Limb (tissue), 2 donors: ENCODE data around the gene BACE1.
"Not testable (repeated sequence)": the region's sequence is repeated elsewhere in the genome, so short reads cannot be mapped to it uniquely, and the experiment has no call there.

Source experiments
- DNase-seq, 2 donors: peaks; one replicate each; pipeline ENCODE4 v3.0.0-alpha.2; 2016; ENCODE audit errors: extremely low spot score in 2 of 2

The BACE1 gene

DNA sequence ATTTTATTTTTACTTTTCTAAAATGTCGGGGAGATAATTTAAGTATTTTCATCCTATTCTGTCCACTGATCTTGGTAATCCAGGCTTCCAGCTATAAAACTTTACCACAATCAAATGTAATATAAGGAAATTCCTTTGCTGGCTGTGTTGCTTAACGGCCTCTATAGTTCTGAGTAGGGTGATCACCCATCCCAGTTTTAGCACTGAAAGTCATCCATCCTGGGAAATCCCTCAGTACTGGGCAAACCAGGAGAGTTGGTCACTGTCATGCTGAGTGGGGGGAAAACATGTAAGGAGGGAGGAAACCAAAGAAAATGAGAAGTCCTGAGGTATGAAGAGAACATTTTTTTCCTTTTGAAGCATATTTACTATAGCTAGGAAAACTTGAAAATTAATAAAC lies 37.7 kb downstream of the BACE1 start:
- DNase-seq = no peak

DNA sequence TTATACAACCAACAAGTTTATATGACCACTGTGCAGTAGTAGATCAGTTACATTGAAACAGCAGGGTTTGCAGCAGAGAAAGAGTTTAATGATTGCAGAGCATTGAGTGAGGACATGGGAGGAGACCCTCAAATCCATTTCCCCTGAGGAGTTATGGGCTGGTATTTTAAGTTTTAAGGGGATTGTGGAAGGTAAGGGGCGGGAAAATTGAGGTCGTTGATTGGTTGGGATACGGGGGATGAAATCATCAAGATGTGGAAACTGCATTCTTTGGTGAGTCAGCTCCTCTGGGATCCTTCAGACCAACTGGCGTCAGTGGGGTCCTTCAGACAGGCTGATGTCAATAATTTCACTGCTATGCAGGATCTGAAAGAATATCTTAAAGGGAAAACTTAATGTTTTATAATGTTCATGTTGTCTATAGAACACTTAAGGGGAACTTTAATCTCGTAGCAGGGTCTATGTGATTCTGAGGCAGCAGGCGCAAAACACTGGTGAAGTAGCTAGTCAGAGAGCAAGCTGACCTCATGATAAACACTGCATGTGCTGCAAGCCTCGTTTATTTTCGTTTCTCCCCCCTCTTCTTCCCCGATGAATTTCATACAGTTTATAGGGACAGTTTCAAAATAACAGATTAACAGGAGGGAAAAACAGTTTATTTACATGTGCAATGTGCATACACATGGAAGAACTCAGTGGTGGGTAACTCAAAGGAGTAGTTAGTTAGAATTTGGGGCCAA lies 42.3 kb downstream of the BACE1 start:
- no peak for DNase-seq

DNA sequence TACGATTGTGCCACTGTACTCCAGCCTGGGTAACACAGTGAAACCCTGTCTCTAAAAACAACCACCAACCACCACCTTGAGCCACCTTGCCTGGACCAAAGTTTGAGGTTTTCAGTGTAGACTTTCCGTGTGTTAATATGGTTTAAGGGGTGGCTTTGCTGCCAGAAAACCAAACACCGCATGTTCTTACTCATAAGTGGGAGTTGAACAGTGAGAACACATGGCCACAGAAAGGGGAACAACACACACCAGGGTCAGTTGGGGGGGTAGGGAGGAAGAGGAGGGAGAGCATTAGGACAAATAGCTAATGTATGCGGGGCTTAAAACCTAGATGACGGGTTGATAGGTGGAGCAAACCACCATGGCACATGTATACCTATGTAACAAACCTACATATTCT lies 43.9 kb downstream of the BACE1 start:
- not testable (repeated sequence) for DNase-seq

DNA sequence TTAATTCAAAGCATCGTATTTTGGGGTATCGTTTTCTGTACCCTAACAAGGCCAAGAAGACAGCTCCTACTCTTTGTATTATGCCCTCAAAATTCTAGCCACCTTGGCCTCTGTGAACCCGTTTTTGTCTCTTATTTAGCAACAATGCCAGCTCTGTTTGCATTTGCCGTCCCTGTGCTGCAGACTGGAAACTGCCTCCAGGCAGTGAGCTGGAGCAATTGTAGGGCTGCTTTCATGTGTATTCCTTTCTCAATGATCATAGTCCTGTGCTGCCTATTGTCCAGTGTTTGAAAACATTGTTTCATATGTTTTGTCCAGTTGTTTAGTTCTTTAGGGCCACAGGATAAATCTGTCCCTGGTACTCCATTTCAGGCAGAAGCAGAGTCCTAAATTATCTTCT lies 44.8 kb downstream of the BACE1 start:
- DNase-seq = no peak

DNA sequence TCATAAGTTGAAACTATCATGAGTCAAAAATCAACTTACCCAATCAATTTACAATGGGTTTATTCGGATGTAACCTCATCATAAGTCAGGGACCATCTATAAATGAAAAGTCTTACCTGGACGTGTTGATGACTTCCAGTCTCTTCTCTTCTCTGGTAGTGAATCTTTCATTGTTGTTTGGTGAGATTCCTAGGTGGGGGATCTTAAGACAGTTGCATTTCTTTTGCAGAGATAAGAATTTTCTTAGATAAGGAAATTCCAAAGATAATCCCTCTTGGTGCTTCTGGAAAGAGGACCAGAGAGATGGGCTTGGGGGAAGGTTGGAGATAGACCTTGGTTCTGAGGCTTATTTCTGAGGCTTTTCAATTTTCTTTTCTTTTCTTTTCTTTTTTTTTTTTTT lies 46.2 kb downstream of the BACE1 start:
- DNase-seq = no peak

DNA sequence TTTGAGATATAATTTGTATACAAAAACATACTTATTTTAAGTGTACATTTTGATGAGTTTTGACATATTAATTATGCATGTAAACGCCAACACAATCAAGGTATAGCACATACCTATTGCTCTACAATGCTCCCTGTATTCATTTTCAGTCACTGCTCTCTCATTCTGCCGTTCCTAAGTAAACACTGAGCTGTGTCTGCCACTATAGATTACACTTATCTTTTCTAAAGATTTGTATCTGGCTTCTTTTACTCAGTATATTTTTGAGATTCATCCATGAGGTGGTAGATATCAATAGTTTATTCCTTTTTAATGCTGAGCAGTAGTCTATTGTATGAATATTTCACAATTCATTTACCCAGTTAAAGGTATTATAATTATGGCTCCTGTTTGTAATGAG lies 50.3 kb downstream of the BACE1 start:
- DNase-seq = no peak

DNA sequence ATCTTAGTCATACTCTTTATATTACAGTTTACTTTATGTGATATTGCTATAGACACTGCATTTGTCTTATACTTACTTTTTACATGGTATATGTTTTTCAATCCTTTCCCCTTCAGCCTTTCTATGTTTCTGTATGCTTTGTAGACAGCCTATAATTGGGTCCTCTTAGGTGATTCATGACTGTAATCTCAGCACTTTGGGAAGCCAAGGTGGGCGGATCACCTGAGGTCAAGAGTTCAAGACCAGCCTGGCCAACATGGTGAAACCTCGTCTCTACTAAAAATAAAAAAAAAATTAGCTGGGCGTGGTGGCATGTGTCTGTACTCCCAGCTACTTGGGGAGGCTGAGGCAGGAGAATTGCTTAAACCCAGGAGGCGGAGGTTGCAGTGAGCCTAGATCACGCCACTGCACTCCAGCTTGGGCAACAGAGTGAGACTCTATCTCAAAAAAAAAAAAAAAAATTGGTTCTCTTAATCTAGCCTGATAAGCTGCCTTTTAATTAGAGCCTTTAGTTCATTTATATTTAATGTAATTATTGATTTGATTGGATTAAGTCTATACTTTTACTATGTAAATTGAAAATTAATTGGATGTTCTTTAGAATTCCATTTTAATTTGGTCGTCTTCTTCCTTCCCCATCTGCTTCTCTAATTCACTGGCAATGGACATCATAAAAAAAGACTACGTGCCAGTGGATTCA lies 51.3 kb downstream of the BACE1 start:
- not testable (repeated sequence) for DNase-seq

DNA sequence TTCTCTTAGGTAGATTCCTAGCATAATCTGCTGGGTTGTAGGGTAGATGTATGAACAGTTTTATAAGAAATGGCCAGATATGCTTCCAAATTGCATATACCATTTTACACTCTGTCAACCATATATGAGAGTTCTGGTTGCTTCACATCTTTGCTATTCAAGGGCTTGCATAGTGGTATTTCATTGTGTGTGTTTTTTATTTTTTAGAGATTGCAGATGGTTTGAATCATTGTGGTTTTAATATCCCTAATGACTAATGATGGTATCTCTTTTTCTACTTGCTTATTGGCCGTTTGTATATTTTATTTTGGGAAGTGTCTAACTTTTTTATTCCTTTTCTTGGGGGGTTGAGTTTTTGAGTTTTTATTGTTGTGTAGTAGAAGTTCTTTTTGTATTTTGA lies 56.6 kb downstream of the BACE1 start:
- DNase-seq = no peak

DNA sequence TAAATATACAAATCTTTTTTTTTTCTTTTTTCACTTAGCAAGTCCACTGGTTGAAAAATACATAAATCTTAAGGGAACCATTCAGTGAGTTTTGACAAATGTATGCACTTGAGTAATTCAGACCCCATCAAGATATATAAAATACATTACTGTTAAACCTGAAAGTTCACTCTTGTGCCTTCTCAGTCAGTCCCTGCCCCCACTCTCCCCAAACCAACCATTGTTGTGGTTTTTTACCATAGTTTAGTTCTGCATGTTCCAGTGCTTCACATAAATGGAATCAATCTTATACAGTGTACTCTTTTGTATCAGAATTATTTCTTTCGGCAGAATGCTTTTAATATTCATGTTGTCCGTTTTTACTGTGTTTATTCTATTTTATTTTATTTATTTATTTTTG lies 57.5 kb downstream of the BACE1 start:
- no peak for DNase-seq

DNA sequence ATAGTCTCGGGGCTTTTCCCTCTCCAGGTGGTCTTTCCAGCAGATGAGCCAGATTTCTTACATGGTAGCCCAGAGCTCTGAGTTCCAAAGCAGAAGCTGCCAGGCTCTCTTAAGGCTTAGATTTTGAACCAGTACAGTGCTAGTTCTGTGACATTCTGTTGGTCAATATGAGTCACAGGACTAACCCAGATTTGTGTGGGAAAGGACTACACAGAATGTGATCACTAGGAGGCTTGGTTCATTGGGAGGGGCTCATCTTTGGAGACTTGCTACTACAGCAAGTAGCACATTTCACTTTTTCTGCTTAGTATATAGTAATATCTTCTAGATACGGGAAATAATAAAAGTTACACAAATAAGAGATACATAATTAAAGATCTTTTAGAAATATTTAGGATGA lies 59.5 kb downstream of the BACE1 start:
- DNase-seq = no peak

DNA sequence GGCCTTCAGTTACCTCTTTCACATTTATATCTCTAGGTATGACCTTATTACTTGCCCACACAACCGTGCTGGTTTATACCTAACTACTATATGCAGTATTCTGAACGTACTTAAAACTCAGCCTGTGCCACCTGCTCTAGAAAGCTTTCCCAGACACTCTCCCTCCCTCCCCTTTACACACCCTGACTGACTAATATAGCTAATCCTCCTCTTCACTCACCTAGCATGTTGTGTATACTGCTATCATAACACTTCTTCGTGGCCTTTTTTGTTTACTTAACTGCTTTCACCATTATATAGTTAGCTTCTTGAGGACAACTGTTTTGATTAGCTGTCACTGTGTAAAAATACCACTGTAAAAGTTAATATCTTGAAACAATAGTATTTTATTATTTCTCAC lies 60.1 kb downstream of the BACE1 start:
- DNase-seq = no peak

DNA sequence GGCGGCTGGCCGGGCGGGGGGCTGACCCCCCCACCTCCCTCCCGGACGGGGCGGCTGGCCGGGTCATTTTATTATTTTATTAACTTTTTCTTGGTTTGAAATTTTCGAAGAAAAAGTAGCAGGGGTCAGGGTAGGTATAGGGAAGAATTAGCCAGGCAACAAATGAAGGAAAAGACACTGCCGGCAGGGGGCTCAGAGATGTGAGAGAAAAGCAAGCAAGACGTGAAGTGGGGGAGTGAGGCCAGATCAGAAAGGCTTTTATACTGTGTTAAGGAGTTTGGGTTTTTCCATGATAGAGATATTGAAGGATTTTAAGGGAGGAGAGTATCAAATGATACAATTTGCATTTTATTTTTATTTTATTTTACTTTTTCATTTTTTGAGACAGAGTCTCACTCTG lies 64.5 kb downstream of the BACE1 start:
- DNase-seq = no peak

DNA sequence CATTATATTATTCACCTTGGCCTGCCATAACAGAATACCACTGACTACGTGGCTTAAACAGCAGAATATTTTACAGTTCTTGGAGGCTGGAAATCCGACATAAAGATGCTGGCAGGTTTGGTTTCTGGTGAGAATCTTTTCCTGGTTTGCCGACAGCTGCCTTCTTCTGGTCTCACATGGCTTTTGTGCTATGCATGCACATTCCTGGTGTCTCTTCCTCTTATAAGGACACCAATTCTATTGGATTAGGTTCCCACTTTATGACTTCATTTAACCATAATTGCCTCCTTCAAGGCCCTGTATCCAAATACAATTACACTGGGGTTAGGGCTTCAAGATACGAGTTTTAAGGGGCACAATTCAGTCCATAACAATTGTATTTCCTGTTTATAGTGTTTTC lies 66.5 kb downstream of the BACE1 start:
- DNase-seq = no peak

DNA sequence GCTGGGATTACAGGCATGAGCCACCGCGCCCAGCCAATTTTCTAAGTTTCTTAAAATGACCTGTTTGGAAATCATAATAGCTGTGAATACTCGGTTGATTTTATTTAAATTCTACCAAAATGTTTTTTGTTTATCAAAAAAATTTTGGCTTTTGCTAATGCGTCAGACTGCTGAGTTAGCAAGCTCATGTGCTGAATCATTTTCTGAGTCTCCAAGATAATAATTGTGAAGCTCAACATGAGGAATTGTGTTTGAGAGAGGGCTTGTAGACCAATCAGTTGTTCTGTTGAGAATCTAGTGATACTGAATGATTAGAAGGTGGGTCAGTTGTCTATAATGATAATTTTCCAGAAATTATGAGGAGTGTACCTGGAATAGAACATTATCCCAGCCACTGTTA lies 67.7 kb downstream of the BACE1 start:
- DNase-seq = no peak

DNA sequence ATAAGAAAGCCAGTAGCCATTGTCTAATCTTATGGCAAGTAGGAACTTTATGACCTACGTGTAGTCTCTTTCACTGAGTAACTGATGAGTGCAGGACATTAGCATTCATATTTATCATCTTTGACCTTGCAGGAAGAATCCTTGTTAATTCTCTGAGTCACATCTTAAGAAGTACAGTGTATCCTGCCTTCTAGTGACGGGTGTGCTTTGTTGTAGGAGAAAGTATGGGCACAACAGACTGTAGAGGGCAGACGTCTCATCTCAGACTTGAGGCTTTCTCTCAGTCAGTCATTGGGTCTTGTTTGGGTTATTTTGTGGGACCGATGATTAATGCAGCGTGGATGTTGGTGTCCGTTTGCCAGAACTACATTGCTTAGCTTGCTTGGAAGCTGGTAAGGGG lies 76.8 kb downstream of the BACE1 start:
- no peak for DNase-seq

DNA sequence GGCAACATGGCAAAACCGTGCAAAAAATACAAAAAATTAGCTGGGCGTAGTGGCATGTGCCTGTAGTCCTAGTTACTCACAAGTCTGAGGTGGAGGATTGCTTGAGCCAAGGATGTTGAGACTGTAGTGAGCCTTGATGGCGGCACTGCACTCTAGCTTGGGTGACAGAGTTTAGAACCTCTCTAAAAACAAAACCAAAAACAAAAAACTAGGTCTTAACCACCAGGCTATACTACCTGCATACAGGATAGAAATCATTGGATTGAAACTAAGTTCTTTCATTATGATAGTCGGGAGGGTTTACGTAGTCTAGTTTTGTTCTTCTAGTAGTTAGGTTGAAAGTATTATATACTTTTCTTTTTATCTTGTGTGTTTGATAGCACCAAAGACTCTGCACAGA lies 77.8 kb downstream of the BACE1 start:
- DNase-seq = no peak
